Ovary (tissue), 3 donors: ENCODE data around the gene CCR5.

ENCODE experiments used
- EP300 ChIP-seq: sonication (generic); formaldehyde crosslinking; IDR thresholded peaks from one replicate; pipeline ENCODE4 v1.6.1; 2017; ENCODE audit warnings: antibody characterized with exemption
- TF ChIP-seq, protein P1 (sequence below), 3 donors: fragments of 450-650 bp in 2 of 3; fragments of 200-600 bp in 1 of 3; IDR thresholded peaks; one replicate each; pipeline versions ENCODE4 v1.5.1 to v1.8.0; 2016 to 2022; ENCODE audit warnings: antibody characterized with exemption in 3 of 3, mild to moderate bottlenecking in 1 of 3
- donor health status: DM: no; HTN: no; CAD: no.

DNA sequence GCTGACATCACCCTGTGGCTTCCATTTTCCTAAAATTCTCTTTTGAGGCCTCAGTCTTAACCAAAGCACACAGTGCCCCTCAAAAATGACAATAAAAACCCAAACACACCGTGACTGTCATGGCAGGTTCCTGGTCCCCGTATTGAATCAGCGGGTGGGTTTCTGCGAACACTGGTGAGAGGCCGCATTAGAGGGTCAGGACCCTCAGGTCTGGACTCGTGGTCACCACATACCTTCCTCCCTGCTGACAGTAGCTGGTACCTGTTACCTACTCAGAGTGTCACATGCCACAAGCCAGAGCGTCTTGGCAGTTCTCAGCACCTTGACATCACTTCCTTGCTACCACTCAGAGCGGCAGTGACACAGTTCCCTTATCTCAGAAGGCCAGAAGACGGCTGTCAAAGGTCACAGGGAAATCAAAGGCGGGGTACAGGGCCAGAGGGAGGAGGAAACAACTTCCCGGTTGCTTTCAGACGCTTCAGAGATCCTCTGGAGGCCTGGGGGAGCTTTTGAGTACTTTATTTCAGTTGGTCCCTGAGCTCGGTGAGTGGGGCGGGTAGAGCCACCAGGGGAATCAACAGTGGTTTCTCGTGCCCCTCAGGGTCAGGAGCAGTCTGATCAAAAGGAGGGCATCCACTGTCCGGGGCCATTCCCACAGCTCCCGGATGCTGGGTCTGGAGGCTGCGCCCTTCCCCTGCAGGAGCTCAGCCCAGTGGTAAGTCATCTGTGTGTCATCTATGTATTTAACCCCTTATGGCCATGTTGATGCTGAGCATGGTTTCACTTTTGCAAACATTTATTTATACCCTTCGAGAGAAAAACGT, 36.3 kb downstream of the CCR5 start, which contains the start of the genes CCR5AS and CCRL2:
- TF ChIP-seq, protein P1, sequence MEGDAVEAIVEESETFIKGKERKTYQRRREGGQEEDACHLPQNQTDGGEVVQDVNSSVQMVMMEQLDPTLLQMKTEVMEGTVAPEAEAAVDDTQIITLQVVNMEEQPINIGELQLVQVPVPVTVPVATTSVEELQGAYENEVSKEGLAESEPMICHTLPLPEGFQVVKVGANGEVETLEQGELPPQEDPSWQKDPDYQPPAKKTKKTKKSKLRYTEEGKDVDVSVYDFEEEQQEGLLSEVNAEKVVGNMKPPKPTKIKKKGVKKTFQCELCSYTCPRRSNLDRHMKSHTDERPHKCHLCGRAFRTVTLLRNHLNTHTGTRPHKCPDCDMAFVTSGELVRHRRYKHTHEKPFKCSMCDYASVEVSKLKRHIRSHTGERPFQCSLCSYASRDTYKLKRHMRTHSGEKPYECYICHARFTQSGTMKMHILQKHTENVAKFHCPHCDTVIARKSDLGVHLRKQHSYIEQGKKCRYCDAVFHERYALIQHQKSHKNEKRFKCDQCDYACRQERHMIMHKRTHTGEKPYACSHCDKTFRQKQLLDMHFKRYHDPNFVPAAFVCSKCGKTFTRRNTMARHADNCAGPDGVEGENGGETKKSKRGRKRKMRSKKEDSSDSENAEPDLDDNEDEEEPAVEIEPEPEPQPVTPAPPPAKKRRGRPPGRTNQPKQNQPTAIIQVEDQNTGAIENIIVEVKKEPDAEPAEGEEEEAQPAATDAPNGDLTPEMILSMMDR (IDR thresholded peaks at IDR 0.05), result no peak
- TF ChIP-seq EP300, result no peak
